BE2C (cell line): Measurements from ENCODE around the gene SCPEP1.

Experiments used
- DNase-seq: peaks from one replicate; pipeline ENCODE4 v3.0.0-alpha.2; 2020
- H3K27me3 ChIP-seq: fragments of 250-450 bp; sonication (Bioruptor Pico); 2 replicates; pipeline ENCODE4 v1.5.1; 2020; ENCODE audit warnings: mild to moderate bottlenecking
- H3K36me3 ChIP-seq: fragments of 250-450 bp; sonication (Bioruptor Pico); 2 replicates; pipeline ENCODE4 v1.5.1; 2020; ENCODE audit warnings: mild to moderate bottlenecking
- H3K4me1 ChIP-seq: fragments of 250-450 bp; sonication (Bioruptor Pico); 2 replicates; pipeline ENCODE4 v1.5.1; 2020
- H3K4me3 ChIP-seq: 2 replicates; pipeline ENCODE4 v1.5.1; 2011; ENCODE audit warnings: low read depth, low read length
- H3K9me3 ChIP-seq: fragments of 250-450 bp; sonication (Bioruptor Pico); 2 replicates; pipeline ENCODE4 v1.5.1; 2020
- TF ChIP-seq, protein P1 (sequence below): IDR thresholded peaks from 2 replicates; pipeline ENCODE4 v1.5.1; 2012; ENCODE audit warnings: mild to moderate bottlenecking, low read depth, low read length

The SCPEP1 gene

DNA sequence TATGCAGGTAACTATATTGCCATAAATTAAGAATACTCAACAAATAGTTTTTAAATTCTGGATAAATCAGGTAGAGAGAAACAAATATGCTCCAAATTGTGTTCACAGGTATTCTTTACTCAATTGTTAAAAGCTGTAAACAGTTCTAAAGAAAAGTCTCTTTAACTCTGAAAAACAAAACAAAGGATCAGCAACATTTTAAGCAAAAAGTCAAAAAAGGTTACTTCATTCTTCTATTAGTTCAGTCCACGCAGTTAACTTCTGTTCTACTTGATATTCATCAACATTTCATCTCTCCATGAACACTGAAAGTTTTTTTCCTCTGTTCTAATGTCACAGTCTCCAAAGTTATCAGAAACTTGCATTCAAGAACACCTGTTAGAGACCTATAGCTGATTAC, 47.9 kb downstream of the SCPEP1 start:
- Histone ChIP-seq H3K4me3 (no peak overlapping the region), H3K27me3 (0 out of 2 replicates have a peak, but pooled peaks cover 2% of the 10 kb centered on the region), H3K36me3 (no peaks in the 10 kb centered on the region), H3K4me1 (no peaks in the 10 kb centered on the region), H3K9me3 (no peaks in the 10 kb centered on the region)
- DNase-seq, result no peak
- TF ChIP-seq, protein P1, sequence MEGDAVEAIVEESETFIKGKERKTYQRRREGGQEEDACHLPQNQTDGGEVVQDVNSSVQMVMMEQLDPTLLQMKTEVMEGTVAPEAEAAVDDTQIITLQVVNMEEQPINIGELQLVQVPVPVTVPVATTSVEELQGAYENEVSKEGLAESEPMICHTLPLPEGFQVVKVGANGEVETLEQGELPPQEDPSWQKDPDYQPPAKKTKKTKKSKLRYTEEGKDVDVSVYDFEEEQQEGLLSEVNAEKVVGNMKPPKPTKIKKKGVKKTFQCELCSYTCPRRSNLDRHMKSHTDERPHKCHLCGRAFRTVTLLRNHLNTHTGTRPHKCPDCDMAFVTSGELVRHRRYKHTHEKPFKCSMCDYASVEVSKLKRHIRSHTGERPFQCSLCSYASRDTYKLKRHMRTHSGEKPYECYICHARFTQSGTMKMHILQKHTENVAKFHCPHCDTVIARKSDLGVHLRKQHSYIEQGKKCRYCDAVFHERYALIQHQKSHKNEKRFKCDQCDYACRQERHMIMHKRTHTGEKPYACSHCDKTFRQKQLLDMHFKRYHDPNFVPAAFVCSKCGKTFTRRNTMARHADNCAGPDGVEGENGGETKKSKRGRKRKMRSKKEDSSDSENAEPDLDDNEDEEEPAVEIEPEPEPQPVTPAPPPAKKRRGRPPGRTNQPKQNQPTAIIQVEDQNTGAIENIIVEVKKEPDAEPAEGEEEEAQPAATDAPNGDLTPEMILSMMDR, result no peak

DNA sequence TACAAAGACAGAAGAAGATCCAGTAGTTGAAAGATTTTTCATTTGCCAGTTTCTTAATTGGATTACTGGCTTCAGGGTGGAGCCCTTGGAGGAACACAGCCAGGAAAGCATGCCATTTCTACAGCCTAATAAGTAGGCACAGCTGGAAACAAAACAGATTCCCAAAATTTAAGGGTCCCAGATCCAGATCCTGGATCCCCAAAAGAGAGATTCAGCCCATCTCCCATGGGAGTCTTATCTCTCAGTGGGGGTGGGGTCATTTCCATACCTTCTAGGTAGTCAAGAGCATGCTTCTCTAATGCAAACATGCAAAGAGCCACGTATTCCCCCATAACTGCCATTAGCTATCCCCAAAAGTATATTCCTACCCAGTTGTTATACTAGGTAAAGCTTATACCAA, 49.9 kb downstream of the SCPEP1 start:
- no peaks in the 10 kb centered on the region for H3K36me3 ChIP-seq
- no peak overlapping the region for H3K4me3 ChIP-seq
- TF ChIP-seq, protein P1, result no peak
- H3K9me3 ChIP-seq, result no peaks in the 10 kb centered on the region
- DNase-seq, result no peak
- no peaks in the 10 kb centered on the region for H3K4me1 ChIP-seq
- H3K27me3 ChIP-seq, result no peaks in the 10 kb centered on the region

GRCh38 chr17:57032343-57032742, 54.4 kb downstream of the SCPEP1 start:
- Histone ChIP-seq H3K27me3 (peaks cover 15% of the 10 kb centered on the region), H3K9me3 (no peaks in the 10 kb centered on the region), H3K4me3 (no peak overlapping the region), H3K4me1 (no peaks in the 10 kb centered on the region), H3K36me3 (no peaks in the 10 kb centered on the region)
- TF ChIP-seq, protein P1, result no peak
- DNase-seq, result no peak

GRCh38 chr17:57033296-57033695, 55.4 kb downstream of the SCPEP1 start:
- peaks cover 18% of the 10 kb centered on the region for H3K27me3 ChIP-seq
- H3K9me3 ChIP-seq, result no peaks in the 10 kb centered on the region
- H3K4me1 ChIP-seq, result no peaks in the 10 kb centered on the region
- H3K4me3 ChIP-seq, result no peak overlapping the region
- TF ChIP-seq, protein P1, result no peak
- no peaks in the 10 kb centered on the region for H3K36me3 ChIP-seq
- no peak for DNase-seq

GRCh38 chr17:57034807-57035754, 57.1 kb downstream of the SCPEP1 start:
- Histone ChIP-seq H3K27me3 (peaks cover 18% of the 10 kb centered on the region), H3K36me3 (no peaks in the 10 kb centered on the region), H3K9me3 (no peaks in the 10 kb centered on the region), H3K4me1 (no peaks in the 10 kb centered on the region), H3K4me3 (no peak overlapping the region)
- no peak for DNase-seq
- TF ChIP-seq, protein P1, result no peak

- Histone ChIP-seq H3K9me3 (no peaks in the 10 kb centered on the region), H3K4me3 (no peak overlapping the region), H3K36me3 (no peaks in the 10 kb centered on the region), H3K4me1 (no peaks in the 10 kb centered on the region), H3K27me3 (peaks cover 18% of the 10 kb centered on the region)
- TF ChIP-seq, protein P1, result no peak
- DNase-seq, result no peak
Observed at GRCh38 chr17:57035971-57036481, 58.1 kb downstream of the SCPEP1 start.
